KOPT-K1 (cell line): ENCODE data around the gene MAL.
"Not testable (repeated sequence)": the region's sequence is repeated elsewhere in the genome, so short reads cannot be mapped to it uniquely, and the experiment has no call there.

Experiments used
- H3K27ac ChIP-seq: fragments of 200-600 bp; sonication (generic); 2 replicates; pipeline ENCODE4 v1.5.1; 2016; ENCODE audit warnings: antibody characterized with exemption, mild to moderate bottlenecking, low read depth, low read length; ENCODE audit not compliant: poor library complexity, severe bottlenecking
- H3K36me3 ChIP-seq: fragments of 200-600 bp; sonication (generic); 2 replicates; pipeline ENCODE4 v1.5.1; 2017; ENCODE audit warnings: antibody characterized with exemption, mild to moderate bottlenecking, low read length, moderate library complexity; ENCODE audit not compliant: insufficient read depth
- H3K9me3 ChIP-seq: fragments of 200-600 bp; sonication (generic); 2 replicates; pipeline ENCODE4 v1.5.1; 2017; ENCODE audit warnings: antibody characterized with exemption, low read length, mild to moderate bottlenecking; ENCODE audit not compliant: insufficient read depth, poor library complexity, severe bottlenecking

The MAL gene

GRCh38 chr2:95079199-95079683, 53.7 kb downstream of the MAL start:
- Histone ChIP-seq H3K27ac (peak overlapping the region; percentile 100), H3K36me3 (0 out of 2 replicates have a peak, but pooled peaks cover 4% of the 10 kb centered on the region), H3K9me3 (no peaks in the 10 kb centered on the region)

GRCh38 chr2:95082477-95082876, 57.0 kb downstream of the MAL start:
- H3K9me3 ChIP-seq = no peaks in the 10 kb centered on the region
- no peak overlapping the region for H3K27ac ChIP-seq
- peaks cover 36% of the 10 kb centered on the region for H3K36me3 ChIP-seq

GRCh38 chr2:95086017-95086416, 60.5 kb downstream of the MAL start:
- Histone ChIP-seq H3K9me3 (no peaks in the 10 kb centered on the region), H3K27ac (no peak overlapping the region), H3K36me3 (peaks cover 71% of the 10 kb centered on the region)

GRCh38 chr2:95087379-95087778, 61.9 kb downstream of the MAL start:
- no peak overlapping the region for H3K27ac ChIP-seq
- H3K36me3 ChIP-seq = peaks cover 85% of the 10 kb centered on the region
- no peaks in the 10 kb centered on the region for H3K9me3 ChIP-seq

- Histone ChIP-seq H3K36me3 (peaks cover 73% of the 10 kb centered on the region), H3K9me3 (no peaks in the 10 kb centered on the region), H3K27ac (no peak overlapping the region)
Observed at GRCh38 chr2:95091885-95092555, 66.5 kb downstream of the MAL start.

- H3K36me3 ChIP-seq = peaks cover 65% of the 10 kb centered on the region
- H3K27ac ChIP-seq = not testable (repeated sequence)
Observed at GRCh38 chr2:95098273-95098672, 72.8 kb downstream of the MAL start.

GRCh38 chr2:95099910-95100309, 74.4 kb downstream of the MAL start:
- no peaks in the 10 kb centered on the region for H3K9me3 ChIP-seq
- H3K36me3 ChIP-seq = peaks cover 71% of the 10 kb centered on the region
- no peak overlapping the region for H3K27ac ChIP-seq

More at GRCh38 chr2:95098273-95098672, 72.8 kb downstream of the MAL start:
- H3K9me3 ChIP-seq = not testable (repeated sequence)
